Measurements from ENCODE around the gene NOTCH4.
"Not testable (repeated sequence)": the region's sequence is repeated elsewhere in the genome, so short reads cannot be mapped to it uniquely, and the experiment has no call there.

Gene NOTCH4

GRCh38 chr6:32247401-32247800 lies 23.5 kb upstream of the NOTCH4 start:
- Histone ChIP-seq H3K9ac (ENCODE audit: low read depth in 1 of 2, low read length in 2 of 2) (no peak overlapping the region), H3K9me3 (ENCODE audit: control insufficient read depth in 2 of 2, low read length in 2 of 2) (no peaks in the 10 kb centered on the region), H3K27ac (ENCODE audit: low read depth in 2 of 2, low read length in 2 of 2) (no peak overlapping the region), H3K4me3 (ENCODE audit: low read length in 2 of 2) (no peak overlapping the region), H3K36me3 (ENCODE audit: control insufficient read depth in 2 of 2, insufficient read depth in 2 of 2, low read length in 2 of 2) (no peaks in the 10 kb centered on the region), H3K27me3 (ENCODE audit: control insufficient read depth in 2 of 2, insufficient read depth in 2 of 2, low read length in 2 of 2) (peaks cover 0 to 3% of the 10 kb centered on the region in 2 donors), H3K4me1 (ENCODE audit: control insufficient read depth in 2 of 2, insufficient read depth in 2 of 2, low read length in 2 of 2) (no peaks in the 10 kb centered on the region)

GRCh38 chr6:32244946-32245398 lies 21.1 kb upstream of the NOTCH4 start:
- Histone ChIP-seq H3K27me3 (ENCODE audit: control insufficient read depth in 2 of 2, insufficient read depth in 2 of 2, low read length in 2 of 2) (peaks cover 0 to 3% of the 10 kb centered on the region in 2 donors), H3K4me1 (ENCODE audit: control insufficient read depth in 2 of 2, insufficient read depth in 2 of 2, low read length in 2 of 2) (no peaks in the 10 kb centered on the region), H3K4me3 (ENCODE audit: low read length in 2 of 2) (peak overlapping the region; percentile 14 to 54), H3K27ac (ENCODE audit: low read depth in 2 of 2, low read length in 2 of 2) (peak overlapping the region in 1 of 2 donors; percentile 32), H3K9ac (ENCODE audit: low read depth in 1 of 2, low read length in 2 of 2) (peak overlapping the region in 1 of 2 donors; percentile 10), H3K36me3 (ENCODE audit: control insufficient read depth in 2 of 2, insufficient read depth in 2 of 2, low read length in 2 of 2) (no peaks in the 10 kb centered on the region), H3K9me3 (ENCODE audit: control insufficient read depth in 2 of 2, low read length in 2 of 2) (no peaks in the 10 kb centered on the region)

GRCh38 chr6:32244270-32244669 lies 20.4 kb upstream of the NOTCH4 start:
- Histone ChIP-seq H3K9me3 (ENCODE audit: control insufficient read depth in 2 of 2, low read length in 2 of 2) (no peaks in the 10 kb centered on the region), H3K27me3 (ENCODE audit: control insufficient read depth in 2 of 2, insufficient read depth in 2 of 2, low read length in 2 of 2) (peaks cover 0 to 3% of the 10 kb centered on the region in 2 donors), H3K36me3 (ENCODE audit: control insufficient read depth in 2 of 2, insufficient read depth in 2 of 2, low read length in 2 of 2) (no peaks in the 10 kb centered on the region), H3K9ac (ENCODE audit: low read depth in 1 of 2, low read length in 2 of 2) (no peak overlapping the region), H3K4me1 (ENCODE audit: control insufficient read depth in 2 of 2, insufficient read depth in 2 of 2, low read length in 2 of 2) (no peaks in the 10 kb centered on the region), H3K4me3 (ENCODE audit: low read length in 2 of 2) (no peak overlapping the region), H3K27ac (ENCODE audit: low read depth in 2 of 2, low read length in 2 of 2) (no peak overlapping the region)

DNA sequence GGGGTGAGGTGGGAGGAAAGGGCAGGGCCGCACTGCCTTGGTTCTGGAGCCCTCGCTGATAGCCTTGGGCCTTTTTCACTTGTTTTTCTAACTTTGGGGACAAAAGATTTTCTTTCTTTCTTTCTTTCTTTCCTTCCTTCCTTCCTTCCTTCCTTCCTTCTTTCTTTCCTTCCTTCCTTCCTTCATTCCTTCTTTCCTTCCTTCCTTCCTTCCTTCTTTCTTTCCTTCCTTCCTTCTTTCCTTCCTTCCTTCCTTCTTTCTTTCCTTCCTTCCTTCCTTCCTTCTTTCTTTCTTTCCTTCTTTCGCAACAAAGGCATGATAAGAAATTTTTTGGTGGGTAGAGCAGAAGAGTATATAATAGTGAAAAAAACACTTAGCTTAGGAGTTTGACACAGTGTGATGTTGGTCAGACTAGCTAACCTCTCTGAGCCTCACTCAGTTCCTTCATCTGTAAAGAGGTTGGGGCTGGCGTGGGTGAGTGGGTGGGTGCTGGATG lies 18.5 kb upstream of the NOTCH4 start:
- not testable (repeated sequence) for H3K9me3 ChIP-seq (ENCODE audit: control insufficient read depth in 2 of 2, low read length in 2 of 2); H3K36me3 ChIP-seq (ENCODE audit: control insufficient read depth in 2 of 2, insufficient read depth in 2 of 2, low read length in 2 of 2); H3K4me1 ChIP-seq (ENCODE audit: control insufficient read depth in 2 of 2, insufficient read depth in 2 of 2, low read length in 2 of 2); H3K4me3 ChIP-seq (ENCODE audit: low read length in 2 of 2); H3K9ac ChIP-seq (ENCODE audit: low read depth in 1 of 2, low read length in 2 of 2); H3K27me3 ChIP-seq (ENCODE audit: control insufficient read depth in 2 of 2, insufficient read depth in 2 of 2, low read length in 2 of 2); H3K27ac ChIP-seq (ENCODE audit: low read depth in 2 of 2, low read length in 2 of 2)

- no peak overlapping the region for H3K4me3 ChIP-seq (ENCODE audit: low read length in 2 of 2)
- H3K9me3 ChIP-seq (ENCODE audit: control insufficient read depth in 2 of 2, low read length in 2 of 2) = no peaks in the 10 kb centered on the region
- H3K9ac ChIP-seq (ENCODE audit: low read depth in 1 of 2, low read length in 2 of 2) = no peak overlapping the region
- H3K27ac ChIP-seq (ENCODE audit: low read depth in 2 of 2, low read length in 2 of 2) = no peak overlapping the region
- H3K4me1 ChIP-seq (ENCODE audit: control insufficient read depth in 2 of 2, insufficient read depth in 2 of 2, low read length in 2 of 2) = no peaks in the 10 kb centered on the region
- peaks cover 0 to under 1% of the 10 kb centered on the region in 2 donors for H3K27me3 ChIP-seq (ENCODE audit: control insufficient read depth in 2 of 2, insufficient read depth in 2 of 2, low read length in 2 of 2)
- H3K36me3 ChIP-seq (ENCODE audit: control insufficient read depth in 2 of 2, insufficient read depth in 2 of 2, low read length in 2 of 2) = no peaks in the 10 kb centered on the region
Measured at GRCh38 chr6:32240686-32241085, 16.8 kb upstream of the NOTCH4 start.

- no peaks in the 10 kb centered on the region for H3K27me3 ChIP-seq (ENCODE audit: control insufficient read depth in 2 of 2, insufficient read depth in 2 of 2, low read length in 2 of 2)
- no peaks in the 10 kb centered on the region for H3K9me3 ChIP-seq (ENCODE audit: control insufficient read depth in 2 of 2, low read length in 2 of 2)
- H3K4me3 ChIP-seq (ENCODE audit: low read length in 2 of 2) = no peak overlapping the region
- H3K4me1 ChIP-seq (ENCODE audit: control insufficient read depth in 2 of 2, insufficient read depth in 2 of 2, low read length in 2 of 2) = no peaks in the 10 kb centered on the region
- no peak overlapping the region for H3K9ac ChIP-seq (ENCODE audit: low read depth in 1 of 2, low read length in 2 of 2)
- H3K27ac ChIP-seq (ENCODE audit: low read depth in 2 of 2, low read length in 2 of 2) = no peak overlapping the region
- no peaks in the 10 kb centered on the region for H3K36me3 ChIP-seq (ENCODE audit: control insufficient read depth in 2 of 2, insufficient read depth in 2 of 2, low read length in 2 of 2)
Measured at GRCh38 chr6:32239462-32239861, 15.6 kb upstream of the NOTCH4 start.

DNA sequence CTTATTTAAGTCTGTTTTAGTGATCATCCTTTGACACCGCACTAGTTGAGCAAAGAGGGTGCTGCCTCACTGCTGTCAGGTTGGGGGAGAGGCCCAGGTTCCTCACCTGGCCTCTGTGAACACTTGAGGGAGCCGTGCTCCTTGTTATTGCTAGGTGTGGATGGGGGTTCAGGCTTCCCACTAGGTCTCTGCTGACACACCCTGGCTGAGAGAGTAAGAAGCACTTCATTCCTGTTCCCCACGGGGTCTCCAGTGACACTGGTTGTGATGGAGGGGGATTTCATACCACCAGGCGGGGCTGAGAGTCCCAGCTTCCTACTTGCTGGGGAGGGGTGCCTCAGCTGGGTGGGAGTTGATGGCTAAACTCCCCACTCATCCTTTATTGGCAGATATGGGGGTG lies 11.1 kb upstream of the NOTCH4 start:
- Histone ChIP-seq H3K9me3 (ENCODE audit: control insufficient read depth in 2 of 2, low read length in 2 of 2) (no peaks in the 10 kb centered on the region), H3K9ac (ENCODE audit: low read depth in 1 of 2, low read length in 2 of 2) (no peak overlapping the region), H3K36me3 (ENCODE audit: control insufficient read depth in 2 of 2, insufficient read depth in 2 of 2, low read length in 2 of 2) (no peaks in the 10 kb centered on the region), H3K4me1 (ENCODE audit: control insufficient read depth in 2 of 2, insufficient read depth in 2 of 2, low read length in 2 of 2) (no peaks in the 10 kb centered on the region), H3K27ac (ENCODE audit: low read depth in 2 of 2, low read length in 2 of 2) (no peak overlapping the region), H3K27me3 (ENCODE audit: control insufficient read depth in 2 of 2, insufficient read depth in 2 of 2, low read length in 2 of 2) (no peaks in the 10 kb centered on the region), H3K4me3 (ENCODE audit: low read length in 2 of 2) (no peak overlapping the region)

DNA sequence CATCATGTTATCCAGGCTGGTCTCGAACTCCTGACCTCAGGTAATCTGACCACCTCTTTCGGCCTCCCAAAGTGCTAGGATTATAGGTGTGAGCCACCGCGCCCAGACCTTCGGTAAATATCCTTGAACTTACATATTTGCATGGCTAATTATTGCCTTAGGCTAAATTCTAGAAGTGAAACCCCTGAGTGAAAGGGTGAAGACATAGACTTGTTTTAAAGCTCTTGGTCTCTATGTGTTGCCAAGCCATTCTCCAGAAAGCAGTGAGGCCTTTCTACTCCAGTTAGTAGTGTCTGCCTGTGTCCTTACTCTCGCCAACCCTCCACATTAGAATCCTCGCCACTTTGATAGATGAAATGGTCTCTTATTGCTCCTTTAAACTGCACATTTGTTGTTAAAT lies 2.6 kb upstream of the NOTCH4 start:
- Histone ChIP-seq H3K4me3 (ENCODE audit: low read length in 2 of 2) (no peak overlapping the region), H3K9ac (ENCODE audit: low read depth in 1 of 2, low read length in 2 of 2) (no peak overlapping the region), H3K9me3 (ENCODE audit: control insufficient read depth in 2 of 2, low read length in 2 of 2) (no peaks in the 10 kb centered on the region), H3K27me3 (ENCODE audit: control insufficient read depth in 2 of 2, insufficient read depth in 2 of 2, low read length in 2 of 2) (no peaks in the 10 kb centered on the region), H3K4me1 (ENCODE audit: control insufficient read depth in 2 of 2, insufficient read depth in 2 of 2, low read length in 2 of 2) (no peaks in the 10 kb centered on the region), H3K36me3 (ENCODE audit: control insufficient read depth in 2 of 2, insufficient read depth in 2 of 2, low read length in 2 of 2) (no peaks in the 10 kb centered on the region), H3K27ac (ENCODE audit: low read depth in 2 of 2, low read length in 2 of 2) (no peak overlapping the region)

- Histone ChIP-seq H3K4me1 (ENCODE audit: control insufficient read depth in 2 of 2, insufficient read depth in 2 of 2, low read length in 2 of 2) (no peaks in the 10 kb centered on the region), H3K9ac (ENCODE audit: low read depth in 1 of 2, low read length in 2 of 2) (no peak overlapping the region), H3K4me3 (ENCODE audit: low read length in 2 of 2) (no peak overlapping the region), H3K27me3 (ENCODE audit: control insufficient read depth in 2 of 2, insufficient read depth in 2 of 2, low read length in 2 of 2) (no peaks in the 10 kb centered on the region), H3K27ac (ENCODE audit: low read depth in 2 of 2, low read length in 2 of 2) (no peak overlapping the region), H3K36me3 (ENCODE audit: control insufficient read depth in 2 of 2, insufficient read depth in 2 of 2, low read length in 2 of 2) (no peaks in the 10 kb centered on the region), H3K9me3 (ENCODE audit: control insufficient read depth in 2 of 2, low read length in 2 of 2) (no peaks in the 10 kb centered on the region)
Measured at GRCh38 chr6:32224696-32225095, 829 bp upstream of the NOTCH4 start.

GRCh38 chr6:32222333-32223230 lies 1.3 kb downstream of the NOTCH4 start:
- H3K4me1 ChIP-seq (ENCODE audit: control insufficient read depth in 2 of 2, insufficient read depth in 2 of 2, low read length in 2 of 2) = no peaks in the 10 kb centered on the region
- H3K4me3 ChIP-seq (ENCODE audit: low read length in 2 of 2) = no peak overlapping the region
- no peaks in the 10 kb centered on the region for H3K36me3 ChIP-seq (ENCODE audit: control insufficient read depth in 2 of 2, insufficient read depth in 2 of 2, low read length in 2 of 2)
- H3K27ac ChIP-seq (ENCODE audit: low read depth in 2 of 2, low read length in 2 of 2) = no peak overlapping the region
- no peak overlapping the region for H3K9ac ChIP-seq (ENCODE audit: low read depth in 1 of 2, low read length in 2 of 2)
- no peaks in the 10 kb centered on the region for H3K27me3 ChIP-seq (ENCODE audit: control insufficient read depth in 2 of 2, insufficient read depth in 2 of 2, low read length in 2 of 2)
- no peaks in the 10 kb centered on the region for H3K9me3 ChIP-seq (ENCODE audit: control insufficient read depth in 2 of 2, low read length in 2 of 2)

All from mucosa of rectum (tissue), 2 donors.